SK-N-SH (cell line): ENCODE measurements around the gene PPFIBP2. TPM values are rescaled to one million over a fixed set of nuclear protein-coding genes. Genes with fewer than 3 reads are reported as not detected.

Experiments
- CTCF ChIA-PET: fragments of 300-600, 350-600 bp; formaldehyde crosslinking; extraction: SDS; loops from one replicate; lab custom pipeline; 2021; lab: Yijun Ruan, JAX
- POLR2A ChIA-PET: fragments of 350-600 bp; sonication (Branson Sonifier 250); formaldehyde crosslinking; extraction: SDS; loops from one replicate; lab custom pipeline; 2020; ENCODE audit warnings: antibody characterized with exemption, inconsistent platforms; lab: Yijun Ruan, JAX
- DNase-seq: peaks from one replicate; pipeline ENCODE4 v3.0.0; 2012
- H2AFZ ChIP-seq: fragments of 200-600 bp; sonication (generic); 2 replicates; pipeline ENCODE4 v1.8.1; 2016; ENCODE audit warnings: antibody characterized with exemption, mild to moderate bottlenecking, low read depth
- H3F3A ChIP-seq: fragments of 200-600 bp; sonication (generic); replicated peaks from 2 replicates; pipeline ENCODE3; 2016; ENCODE audit warnings: antibody characterized with exemption, mild to moderate bottlenecking; ENCODE audit not compliant: insufficient read depth
- H3K27ac ChIP-seq, 2 experiments: fragments of 200-500 bp in 1 of 2; fragments of 200-600 bp in 1 of 2; sonication (Bioruptor generic) in 1 of 2; sonication (generic), shearing (Covaris generic) in 1 of 2; 2 replicates each; pipeline versions ENCODE4 v1.5.1 to v1.6.1; 2014 to 2016; ENCODE audit warnings: low read depth in 2 of 2, inconsistent platforms in 1 of 2, low read length in 1 of 2, mild to moderate bottlenecking in 1 of 2, mixed read lengths in 1 of 2
- H3K27me3 ChIP-seq: fragments of 200-600 bp; sonication (generic), shearing (Covaris generic); 2 replicates; pipeline ENCODE4 v1.6.1; 2016; ENCODE audit warnings: mixed run types; ENCODE audit not compliant: insufficient read depth
- H3K36me3 ChIP-seq, 2 experiments: fragments of 200-500 bp in 1 of 2; fragments of 200-600 bp in 1 of 2; sonication (Bioruptor generic) in 1 of 2; sonication (generic) in 1 of 2; replicated peaks in 1 of 2; 2 replicates each; pipeline versions ENCODE3 to v1.5.1; 2014 to 2016; ENCODE audit warnings: low read length in 1 of 2, mild to moderate bottlenecking in 1 of 2; ENCODE audit not compliant: insufficient read depth in 2 of 2, control insufficient read depth in 1 of 2
- H3K4me1 ChIP-seq, 2 experiments: fragments of 200-500 bp in 1 of 2; fragments of 200-600 bp in 1 of 2; sonication (Bioruptor generic) in 1 of 2; sonication (generic), shearing (Covaris generic) in 1 of 2; 2 replicates each; pipeline versions ENCODE4 v1.5.1 to v1.6.1; 2014 to 2016; ENCODE audit warnings: low read depth in 1 of 2, low read length in 1 of 2, mixed run types in 1 of 2; ENCODE audit not compliant: insufficient read depth in 2 of 2, control insufficient read depth in 1 of 2
- H3K4me2 ChIP-seq: fragments of 200-600 bp; sonication (generic), shearing (Covaris generic); 2 replicates; pipeline ENCODE4 v1.6.1; 2017; ENCODE audit warnings: mixed run types
- H3K4me3 ChIP-seq, 2 experiments: fragments of 200-500 bp in 1 of 2; fragments of 200-600 bp in 1 of 2; sonication (Bioruptor generic) in 1 of 2; sonication (generic), shearing (Covaris generic) in 1 of 2; 2 replicates each; pipeline versions ENCODE4 v1.5.1 to v1.8.1; 2014 to 2016; ENCODE audit warnings: low read depth in 2 of 2, inconsistent platforms in 1 of 2, low read length in 1 of 2, mild to moderate bottlenecking in 1 of 2, mixed read lengths in 1 of 2, moderate library complexity in 1 of 2
- H3K79me2 ChIP-seq: fragments of 200-600 bp; sonication (generic); 2 replicates; pipeline ENCODE4 v1.8.1; 2017; ENCODE audit warnings: mild to moderate bottlenecking; ENCODE audit not compliant: insufficient read depth
- H3K9ac ChIP-seq: fragments of 200-600 bp; sonication (generic); 2 replicates; pipeline ENCODE4 v1.6.1; 2017; ENCODE audit warnings: mixed run types
- H3K9me2 ChIP-seq: fragments of 200-600 bp; sonication (generic); 2 replicates; pipeline ENCODE4 v1.6.1; 2017; ENCODE audit warnings: mixed run types
- H3K9me3 ChIP-seq: fragments of 200-600 bp; sonication (generic); 2 replicates; pipeline ENCODE4 v1.6.1; 2017; ENCODE audit warnings: mixed run types, mild to moderate bottlenecking, moderate library complexity
- H4K20me1 ChIP-seq: fragments of 200-600 bp; sonication (generic); 2 replicates; pipeline ENCODE4 v1.6.1; 2017; ENCODE audit warnings: mild to moderate bottlenecking, mixed run types; ENCODE audit not compliant: insufficient read depth
- ELF1 ChIP-seq: IDR thresholded peaks from 2 replicates; pipeline ENCODE4 v1.4.0; 2012
- EZH2phosphoT487 ChIP-seq: fragments of 200-600 bp; sonication (generic); IDR thresholded peaks from 2 replicates; pipeline ENCODE4 v1.6.1; 2017; ENCODE audit warnings: low read depth, mixed run types, mild to moderate bottlenecking, antibody characterized with exemption, moderate library complexity, borderline replicate concordance
- FOXJ3 ChIP-seq: sonication (generic); formaldehyde crosslinking; IDR thresholded peaks from 2 replicates; pipeline ENCODE4 v1.5.1; 2020; ENCODE audit warnings: mild to moderate bottlenecking, missing genetic modification reagents
- GABPA ChIP-seq: IDR thresholded peaks from 2 replicates; pipeline ENCODE4 v1.4.0; 2012; ENCODE audit warnings: low read depth, mild to moderate bottlenecking
- JUND ChIP-seq: IDR thresholded peaks from 2 replicates; pipeline ENCODE4 v1.4.0; 2012
- RCOR1 ChIP-seq: fragments of 150-350 bp; IDR thresholded peaks from 2 replicates; pipeline ENCODE4 v1.6.1; 2017; ENCODE audit warnings: antibody characterized with exemption, low read length
- RFX5 ChIP-seq: IDR thresholded peaks from 2 replicates; pipeline ENCODE4 v1.6.1; 2012; ENCODE audit warnings: mild to moderate bottlenecking, improper control_type of control experiment, low read length
- SIN3A ChIP-seq: IDR thresholded peaks from 2 replicates; pipeline ENCODE4 v1.6.1; 2012; ENCODE audit warnings: low read depth, mild to moderate bottlenecking, low read length, moderate library complexity, borderline replicate concordance
- SMC3 ChIP-seq: IDR thresholded peaks from 2 replicates; pipeline ENCODE4 v1.6.1; 2012; ENCODE audit warnings: low read depth, low read length, improper control_type of control experiment
- TAF1 ChIP-seq: IDR thresholded peaks from 2 replicates; pipeline ENCODE4 v1.6.1; 2012; ENCODE audit warnings: low read depth, mild to moderate bottlenecking, low read length, moderate library complexity, borderline replicate concordance
- TEAD4 ChIP-seq: IDR thresholded peaks from 2 replicates; pipeline ENCODE4 v1.4.0; 2012; ENCODE audit warnings: mild to moderate bottlenecking, borderline replicate concordance; ENCODE audit not compliant: insufficient read depth
- WGBS: methylation state at CpG from one replicate; pipeline ENCODE4 v1.1.6; 2017; ENCODE audit warnings: low lambda C conversion rate; 5-methylcytosine and 5-hydroxymethylcytosine counted together
- polyA plus RNA-seq, 3 experiments: library from polyadenylated mRNA; depleted of rRNA; stranded (reverse); fragments of >200 nt; gene quantifications; 2 replicates each; pipeline ENCODE4 v1.2.3, GENCODE V29; 2012
- TF ChIP-seq, protein P1 (sequence below): fragments of 200-600 bp; sonication (generic); IDR thresholded peaks from 2 replicates; pipeline ENCODE4 v1.6.1; 2017; ENCODE audit warnings: antibody characterized with exemption, mild to moderate bottlenecking, moderate library complexity
- TF ChIP-seq, protein P2 (sequence below): IDR thresholded peaks from 2 replicates; pipeline ENCODE4 v1.6.1; 2012; ENCODE audit warnings: mild to moderate bottlenecking, low read depth, low read length, moderate library complexity
- TF ChIP-seq, protein P3 (sequence below): IDR thresholded peaks from 2 replicates; pipeline ENCODE4 v1.4.0; 2012; ENCODE audit warnings: low read depth, borderline replicate concordance

The PPFIBP2 gene
- polyA plus RNA-seq, 1 of the 3 experiments (the other 2 are of a cell fraction), result 0.67 TPM

DNA sequence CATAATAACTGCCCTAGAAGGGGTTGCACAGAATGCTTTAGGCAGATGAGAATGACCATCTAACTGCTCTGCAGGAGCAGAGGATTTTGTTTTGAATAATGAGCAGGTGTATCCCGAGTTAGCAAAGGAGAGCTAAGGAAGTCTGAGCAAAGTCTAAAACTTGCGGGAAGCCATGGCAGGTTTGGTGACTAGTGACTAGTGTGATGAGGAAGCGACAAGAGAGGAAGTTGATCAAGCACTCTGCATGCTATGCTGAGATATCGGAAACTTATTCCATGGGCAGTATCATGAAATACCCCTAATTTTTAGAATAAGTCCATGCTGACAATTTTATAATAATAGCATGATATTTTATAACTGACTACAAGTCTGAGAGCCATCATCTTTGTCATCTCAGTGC lies 15.6 kb upstream of the PPFIBP2 start:
- Histone ChIP-seq H3K4me2 (no peak overlapping the region), H3K9me3 (no peaks in the 10 kb centered on the region), H3K9ac (no peak overlapping the region), H4K20me1 (no peaks in the 10 kb centered on the region), H2AFZ (no peak overlapping the region), H3K4me3 (no peak overlapping the region), H3K36me3 (no peaks in the 10 kb centered on the region), H3K4me1 (no peaks in the 10 kb centered on the region), H3F3A (no peaks in the 10 kb centered on the region), H3K79me2 (no peaks in the 10 kb centered on the region), H3K9me2 (no peaks in the 10 kb centered on the region), H3K27me3 (no peaks in the 10 kb centered on the region), H3K27ac (no peak overlapping the region)
- TF ChIP-seq ELF1 (no peak), GABPA (no peak), TAF1 (no peak), SIN3A (no peak), FOXJ3 (CRISPR knock-in tag) (no peak), RCOR1 (no peak), JUND (no peak), SMC3 (no peak), EZH2phosphoT487 (no peak), TEAD4 (no peak), RFX5 (no peak)
- TF ChIP-seq, protein P1, sequence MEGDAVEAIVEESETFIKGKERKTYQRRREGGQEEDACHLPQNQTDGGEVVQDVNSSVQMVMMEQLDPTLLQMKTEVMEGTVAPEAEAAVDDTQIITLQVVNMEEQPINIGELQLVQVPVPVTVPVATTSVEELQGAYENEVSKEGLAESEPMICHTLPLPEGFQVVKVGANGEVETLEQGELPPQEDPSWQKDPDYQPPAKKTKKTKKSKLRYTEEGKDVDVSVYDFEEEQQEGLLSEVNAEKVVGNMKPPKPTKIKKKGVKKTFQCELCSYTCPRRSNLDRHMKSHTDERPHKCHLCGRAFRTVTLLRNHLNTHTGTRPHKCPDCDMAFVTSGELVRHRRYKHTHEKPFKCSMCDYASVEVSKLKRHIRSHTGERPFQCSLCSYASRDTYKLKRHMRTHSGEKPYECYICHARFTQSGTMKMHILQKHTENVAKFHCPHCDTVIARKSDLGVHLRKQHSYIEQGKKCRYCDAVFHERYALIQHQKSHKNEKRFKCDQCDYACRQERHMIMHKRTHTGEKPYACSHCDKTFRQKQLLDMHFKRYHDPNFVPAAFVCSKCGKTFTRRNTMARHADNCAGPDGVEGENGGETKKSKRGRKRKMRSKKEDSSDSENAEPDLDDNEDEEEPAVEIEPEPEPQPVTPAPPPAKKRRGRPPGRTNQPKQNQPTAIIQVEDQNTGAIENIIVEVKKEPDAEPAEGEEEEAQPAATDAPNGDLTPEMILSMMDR, result no peak
- TF ChIP-seq, protein P2, sequence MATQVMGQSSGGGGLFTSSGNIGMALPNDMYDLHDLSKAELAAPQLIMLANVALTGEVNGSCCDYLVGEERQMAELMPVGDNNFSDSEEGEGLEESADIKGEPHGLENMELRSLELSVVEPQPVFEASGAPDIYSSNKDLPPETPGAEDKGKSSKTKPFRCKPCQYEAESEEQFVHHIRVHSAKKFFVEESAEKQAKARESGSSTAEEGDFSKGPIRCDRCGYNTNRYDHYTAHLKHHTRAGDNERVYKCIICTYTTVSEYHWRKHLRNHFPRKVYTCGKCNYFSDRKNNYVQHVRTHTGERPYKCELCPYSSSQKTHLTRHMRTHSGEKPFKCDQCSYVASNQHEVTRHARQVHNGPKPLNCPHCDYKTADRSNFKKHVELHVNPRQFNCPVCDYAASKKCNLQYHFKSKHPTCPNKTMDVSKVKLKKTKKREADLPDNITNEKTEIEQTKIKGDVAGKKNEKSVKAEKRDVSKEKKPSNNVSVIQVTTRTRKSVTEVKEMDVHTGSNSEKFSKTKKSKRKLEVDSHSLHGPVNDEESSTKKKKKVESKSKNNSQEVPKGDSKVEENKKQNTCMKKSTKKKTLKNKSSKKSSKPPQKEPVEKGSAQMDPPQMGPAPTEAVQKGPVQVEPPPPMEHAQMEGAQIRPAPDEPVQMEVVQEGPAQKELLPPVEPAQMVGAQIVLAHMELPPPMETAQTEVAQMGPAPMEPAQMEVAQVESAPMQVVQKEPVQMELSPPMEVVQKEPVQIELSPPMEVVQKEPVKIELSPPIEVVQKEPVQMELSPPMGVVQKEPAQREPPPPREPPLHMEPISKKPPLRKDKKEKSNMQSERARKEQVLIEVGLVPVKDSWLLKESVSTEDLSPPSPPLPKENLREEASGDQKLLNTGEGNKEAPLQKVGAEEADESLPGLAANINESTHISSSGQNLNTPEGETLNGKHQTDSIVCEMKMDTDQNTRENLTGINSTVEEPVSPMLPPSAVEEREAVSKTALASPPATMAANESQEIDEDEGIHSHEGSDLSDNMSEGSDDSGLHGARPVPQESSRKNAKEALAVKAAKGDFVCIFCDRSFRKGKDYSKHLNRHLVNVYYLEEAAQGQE, result no peak
- TF ChIP-seq, protein P3, sequence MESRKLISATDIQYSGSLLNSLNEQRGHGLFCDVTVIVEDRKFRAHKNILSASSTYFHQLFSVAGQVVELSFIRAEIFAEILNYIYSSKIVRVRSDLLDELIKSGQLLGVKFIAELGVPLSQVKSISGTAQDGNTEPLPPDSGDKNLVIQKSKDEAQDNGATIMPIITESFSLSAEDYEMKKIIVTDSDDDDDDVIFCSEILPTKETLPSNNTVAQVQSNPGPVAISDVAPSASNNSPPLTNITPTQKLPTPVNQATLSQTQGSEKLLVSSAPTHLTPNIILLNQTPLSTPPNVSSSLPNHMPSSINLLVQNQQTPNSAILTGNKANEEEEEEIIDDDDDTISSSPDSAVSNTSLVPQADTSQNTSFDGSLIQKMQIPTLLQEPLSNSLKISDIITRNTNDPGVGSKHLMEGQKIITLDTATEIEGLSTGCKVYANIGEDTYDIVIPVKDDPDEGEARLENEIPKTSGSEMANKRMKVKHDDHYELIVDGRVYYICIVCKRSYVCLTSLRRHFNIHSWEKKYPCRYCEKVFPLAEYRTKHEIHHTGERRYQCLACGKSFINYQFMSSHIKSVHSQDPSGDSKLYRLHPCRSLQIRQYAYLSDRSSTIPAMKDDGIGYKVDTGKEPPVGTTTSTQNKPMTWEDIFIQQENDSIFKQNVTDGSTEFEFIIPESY, result no peak
- 56% methylated on average over 4 of the region's 4 CpGs for WGBS
- POLR2A ChIA-PET, result no interaction called here
- no peak for DNase-seq
- CTCF ChIA-PET, result no interaction called here
